Hepatic stellate cell (primary cell): ENCODE results near the gene FAM20C.
"Not testable (repeated sequence)": the region's sequence is repeated elsewhere in the genome, so short reads cannot be mapped to it uniquely, and the experiment has no call there.

Experiments
- DNase-seq: peaks from one replicate; pipeline ENCODE4 v3.0.0; 2011; ENCODE audit warnings: low spot score

FAM20C gene

DNA sequence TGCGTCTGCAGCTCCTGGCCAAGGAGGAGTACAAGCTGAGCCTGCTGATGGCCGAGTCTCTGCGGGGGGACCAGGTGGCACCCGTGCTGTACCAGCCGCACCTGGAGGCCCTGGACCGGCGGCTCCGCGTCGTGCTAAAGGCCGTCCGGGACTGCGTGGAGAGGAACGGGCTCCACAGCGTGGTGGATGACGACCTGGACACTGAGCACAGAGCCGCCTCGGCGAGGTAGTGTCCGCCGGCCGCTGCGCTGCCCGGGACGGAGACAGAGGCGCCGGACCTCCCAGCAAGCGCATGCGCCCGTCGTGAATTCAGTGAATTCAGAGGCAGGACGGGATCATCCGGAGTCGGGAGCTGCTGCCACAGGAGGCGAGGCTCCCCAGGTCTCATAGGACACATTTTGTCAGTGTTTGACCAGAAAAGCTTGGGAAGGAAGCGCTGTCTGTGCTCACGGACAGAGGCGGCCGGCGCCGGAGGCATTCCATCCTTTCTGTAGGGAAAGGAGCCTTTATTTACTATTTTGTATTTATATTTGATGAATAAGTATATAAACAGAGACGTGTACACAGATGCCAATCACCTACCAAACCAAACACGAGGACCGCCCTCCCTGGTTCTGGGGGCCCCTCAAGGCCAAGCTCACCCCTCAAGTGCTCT is 67.5 kb downstream of the FAM20C start:
- no peak for DNase-seq

DNA sequence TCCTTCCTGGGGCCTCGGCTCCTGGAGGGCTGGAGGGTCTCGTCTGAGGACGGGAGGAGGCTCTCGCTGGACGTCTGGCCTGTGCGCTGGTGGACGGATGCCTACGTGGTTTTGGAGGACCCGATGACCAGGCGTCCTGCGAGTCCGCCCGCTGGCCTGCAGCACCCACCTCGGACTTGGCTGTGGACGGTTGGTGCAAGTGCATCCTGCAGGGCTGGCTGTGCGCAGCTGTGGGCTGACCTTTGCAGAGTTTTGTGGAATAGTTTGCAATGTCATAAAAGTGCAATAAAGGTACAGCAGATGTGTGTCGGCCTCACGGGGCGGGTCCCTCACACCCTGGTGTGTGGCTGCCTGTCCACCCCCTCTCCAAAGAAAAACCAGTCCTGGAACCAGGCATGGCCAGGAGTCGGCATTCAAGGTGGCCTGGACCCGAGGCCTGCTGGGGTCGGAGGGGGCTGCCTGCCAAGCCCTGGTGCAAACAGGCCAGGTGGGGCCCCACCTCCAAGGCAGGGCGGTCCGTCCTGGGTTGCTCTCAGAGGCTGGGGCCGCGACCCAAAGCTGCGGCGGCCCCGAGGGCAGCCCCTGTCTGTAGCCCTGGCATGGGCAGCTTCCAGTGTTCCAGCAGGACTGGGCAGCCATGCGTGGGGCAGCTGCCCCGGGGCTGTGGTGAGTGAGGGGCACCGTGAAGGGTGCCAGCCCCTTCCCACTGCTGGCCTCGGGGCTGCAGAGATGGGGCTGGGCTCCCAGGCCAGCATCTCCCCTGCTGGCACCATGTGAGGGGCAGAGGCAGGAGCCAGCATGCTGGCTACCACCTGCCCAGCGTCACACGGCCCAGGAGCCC is 68.3 kb downstream of the FAM20C start:
- DNase-seq: no peak

DNA sequence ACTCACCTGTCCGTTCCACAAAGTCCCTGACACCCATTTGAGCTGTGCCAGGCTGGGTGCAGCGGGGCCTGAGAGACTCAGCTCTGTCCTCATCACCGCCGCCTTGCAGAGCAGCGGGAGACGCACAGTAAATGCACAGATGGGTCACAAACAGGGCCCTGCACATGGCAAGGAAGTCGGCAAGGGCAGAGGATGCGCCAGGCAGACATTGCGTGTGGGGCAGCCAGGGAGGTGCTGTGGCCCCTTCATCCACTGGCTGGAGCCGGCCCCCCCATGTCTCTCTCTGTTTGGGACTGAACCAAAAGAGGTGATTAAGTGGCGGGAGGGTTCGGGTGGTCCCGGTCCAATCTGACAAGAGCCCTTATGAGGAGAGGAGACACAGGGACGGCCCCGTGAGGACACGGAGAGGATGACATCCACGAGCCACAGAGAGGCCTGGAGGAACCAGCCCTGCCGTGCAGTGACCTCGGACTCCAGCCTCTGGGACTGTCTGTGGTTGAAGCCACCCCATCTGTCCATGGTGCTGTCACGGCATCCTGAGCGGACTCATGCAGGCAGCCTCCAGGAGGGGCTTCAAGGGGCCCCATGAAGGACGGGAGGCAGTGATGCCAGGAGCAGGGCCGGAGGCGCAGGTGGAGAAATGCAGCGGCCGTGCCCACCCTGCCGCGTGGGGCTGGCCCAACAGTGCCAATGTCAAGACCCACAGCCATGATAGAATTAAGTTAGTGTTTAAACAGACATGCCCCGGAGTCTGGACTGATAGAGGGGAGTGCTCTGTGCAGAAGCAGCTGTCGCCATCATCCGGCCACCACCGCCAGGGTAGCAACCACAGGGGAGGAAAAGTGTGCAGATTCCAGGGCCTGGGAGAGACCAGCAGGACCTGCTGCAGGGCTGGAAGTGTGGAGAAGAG is 69.2 kb downstream of the FAM20C start:
- no peak for DNase-seq

DNA sequence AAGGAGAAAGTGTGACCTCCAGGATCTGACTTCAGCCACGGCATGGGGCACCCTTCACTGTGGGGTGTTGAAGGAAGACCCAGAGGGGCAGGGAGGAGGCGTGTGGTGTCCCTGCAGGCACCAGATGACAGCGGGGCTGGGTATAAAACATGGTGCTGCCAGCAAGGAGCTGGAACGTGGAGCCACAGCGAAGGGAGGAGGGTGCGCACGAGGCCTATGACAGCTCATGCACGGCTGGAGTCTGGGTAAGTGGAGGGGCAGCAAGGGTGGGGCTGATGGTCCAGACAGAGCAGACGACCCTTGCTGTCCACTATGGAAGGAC is 69.8 kb downstream of the FAM20C start:
- DNase-seq: no peak

DNA sequence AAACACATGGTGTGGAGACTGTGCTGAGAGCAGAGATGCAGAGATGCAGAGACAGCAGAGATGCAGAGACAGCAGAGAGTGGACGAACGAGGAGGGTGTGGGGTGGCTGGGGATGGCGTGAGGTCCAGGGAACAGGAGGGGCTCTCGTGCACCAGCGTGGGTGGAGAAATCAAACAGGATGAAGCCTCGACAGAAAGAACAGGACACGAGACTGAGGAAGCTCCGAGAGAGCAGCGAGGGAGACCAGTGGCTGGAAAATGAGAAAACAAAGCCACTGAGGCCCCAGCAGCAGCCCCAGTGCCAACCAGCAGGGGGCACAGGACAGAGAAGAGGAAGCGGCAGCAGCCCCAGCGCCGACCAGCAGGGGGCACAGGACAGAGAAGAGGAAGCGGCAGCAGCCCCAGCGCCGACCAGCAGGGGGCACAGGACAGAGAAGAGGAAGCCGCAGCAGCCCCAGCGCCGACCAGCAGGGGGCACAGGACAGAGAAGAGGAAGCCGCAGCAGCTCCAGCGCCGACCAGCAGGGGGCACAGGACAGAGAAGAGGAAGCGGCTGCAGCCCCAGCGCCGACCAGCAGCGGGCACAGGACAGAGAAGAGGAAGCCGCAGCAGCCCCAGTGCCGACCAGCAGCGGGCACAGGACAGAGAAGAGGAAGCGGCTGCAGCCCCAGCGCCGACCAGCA is 70.4 kb downstream of the FAM20C start:
- not testable (repeated sequence) for DNase-seq

DNA sequence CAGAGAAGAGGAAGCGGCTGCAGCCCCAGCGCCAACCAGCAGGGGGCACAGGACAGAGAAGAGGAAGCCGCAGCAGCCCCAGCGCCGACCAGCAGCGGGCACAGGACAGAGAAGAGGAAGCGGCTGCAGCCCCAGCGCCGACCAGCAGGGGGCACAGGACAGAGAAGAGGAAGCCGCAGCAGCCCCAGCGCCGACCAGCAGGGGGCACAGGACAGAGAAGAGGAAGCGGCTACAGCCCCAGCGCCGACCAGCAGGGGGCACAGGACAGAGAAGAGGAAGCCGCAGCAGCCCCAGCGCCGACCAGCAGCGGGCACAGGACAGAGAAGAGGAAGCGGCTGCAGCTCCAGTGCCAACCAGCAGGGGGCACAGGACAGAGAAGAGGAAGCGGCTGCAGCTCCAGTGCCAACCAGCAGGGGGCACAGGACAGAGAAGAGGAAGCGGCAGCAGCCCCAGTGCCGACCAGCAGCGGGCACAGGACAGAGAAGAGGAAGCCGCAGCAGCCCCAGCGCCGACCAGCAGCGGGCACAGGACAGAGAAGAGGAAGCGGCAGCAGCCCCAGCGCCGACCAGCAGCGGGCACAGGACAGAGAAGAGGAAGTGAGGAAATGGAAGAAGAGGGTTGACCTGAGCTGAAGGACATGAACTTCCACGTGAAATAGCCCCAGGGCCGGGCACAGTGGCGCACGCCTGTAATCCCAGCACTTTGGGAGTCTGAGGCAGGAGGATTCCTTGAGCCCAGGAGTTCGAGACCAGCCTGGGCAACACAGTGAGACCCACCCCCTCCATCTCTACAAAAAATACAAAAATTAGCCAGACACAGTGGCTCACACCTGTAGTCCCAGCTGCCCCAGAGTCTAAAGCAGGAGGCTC is 71.3 kb downstream of the FAM20C start:
- DNase-seq: not testable (repeated sequence)

DNA sequence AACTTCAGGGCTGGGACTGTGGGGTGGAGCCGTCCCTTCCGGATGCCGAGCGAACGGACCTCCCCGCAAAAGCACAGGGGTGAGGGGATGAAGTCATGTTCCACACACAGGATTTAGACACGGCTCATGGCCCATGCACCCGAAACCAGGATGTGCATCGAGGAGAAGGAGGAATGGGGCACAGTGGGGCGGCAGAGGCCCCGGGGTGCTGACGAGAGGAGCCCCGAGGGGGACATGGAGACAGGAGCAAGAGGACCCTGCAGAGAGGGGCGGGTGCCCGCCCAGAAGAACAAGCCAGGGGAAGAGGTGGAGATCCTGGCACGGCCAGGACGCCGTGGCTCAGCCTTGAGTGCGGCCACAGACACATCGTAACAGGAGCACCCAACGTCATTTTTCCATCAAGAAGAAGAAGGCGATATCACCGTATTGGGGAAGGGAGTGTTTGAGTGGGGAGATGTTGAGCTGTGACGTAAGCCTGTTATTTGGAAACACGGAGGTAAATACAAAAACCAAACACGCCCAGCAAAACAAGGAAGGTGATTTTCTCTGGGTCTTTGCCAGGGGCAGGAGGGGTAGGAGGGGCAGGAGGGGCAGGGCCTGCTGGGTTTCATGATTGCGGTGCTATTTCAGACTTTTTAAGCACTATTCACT is 72.3 kb downstream of the FAM20C start:
- no peak for DNase-seq

DNA sequence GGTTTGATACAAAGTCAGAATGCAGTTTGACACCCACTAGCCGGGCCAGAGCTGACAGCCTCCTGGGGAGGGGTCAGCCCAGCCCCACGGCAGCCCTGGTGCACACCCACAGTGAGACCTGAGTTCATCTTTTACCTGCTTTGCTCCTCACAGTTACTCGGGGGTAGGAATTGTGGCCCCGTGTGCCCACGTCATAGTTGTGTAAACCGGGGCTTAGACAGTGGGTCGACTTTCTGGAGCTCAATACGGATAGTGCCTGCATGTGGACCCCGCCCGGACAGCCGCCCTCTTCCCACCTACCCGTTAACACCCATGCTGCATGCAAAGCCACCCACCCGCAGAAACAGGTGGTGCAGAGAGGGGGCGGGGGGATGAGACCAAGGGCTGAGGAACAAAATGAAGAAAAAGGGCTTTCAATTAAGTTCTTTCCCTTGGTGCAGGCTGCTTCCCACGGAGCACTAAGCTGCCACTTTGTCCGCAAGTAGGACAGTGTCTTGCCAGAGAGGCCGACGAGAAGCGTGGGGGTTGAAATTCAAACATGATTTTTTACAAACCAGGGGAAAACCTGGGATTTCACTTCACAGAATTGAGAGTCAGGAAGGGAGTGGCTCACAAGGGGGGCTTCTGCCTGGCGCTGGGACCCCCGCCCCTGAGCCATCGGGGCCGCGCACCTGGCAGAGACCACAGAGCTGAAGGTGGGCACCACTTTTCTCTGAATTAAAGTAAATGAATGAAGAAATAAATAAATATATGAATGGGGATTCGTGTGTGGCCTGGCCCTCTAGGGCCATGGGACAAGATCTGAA is 73.0 kb downstream of the FAM20C start:
- no peak for DNase-seq

DNA sequence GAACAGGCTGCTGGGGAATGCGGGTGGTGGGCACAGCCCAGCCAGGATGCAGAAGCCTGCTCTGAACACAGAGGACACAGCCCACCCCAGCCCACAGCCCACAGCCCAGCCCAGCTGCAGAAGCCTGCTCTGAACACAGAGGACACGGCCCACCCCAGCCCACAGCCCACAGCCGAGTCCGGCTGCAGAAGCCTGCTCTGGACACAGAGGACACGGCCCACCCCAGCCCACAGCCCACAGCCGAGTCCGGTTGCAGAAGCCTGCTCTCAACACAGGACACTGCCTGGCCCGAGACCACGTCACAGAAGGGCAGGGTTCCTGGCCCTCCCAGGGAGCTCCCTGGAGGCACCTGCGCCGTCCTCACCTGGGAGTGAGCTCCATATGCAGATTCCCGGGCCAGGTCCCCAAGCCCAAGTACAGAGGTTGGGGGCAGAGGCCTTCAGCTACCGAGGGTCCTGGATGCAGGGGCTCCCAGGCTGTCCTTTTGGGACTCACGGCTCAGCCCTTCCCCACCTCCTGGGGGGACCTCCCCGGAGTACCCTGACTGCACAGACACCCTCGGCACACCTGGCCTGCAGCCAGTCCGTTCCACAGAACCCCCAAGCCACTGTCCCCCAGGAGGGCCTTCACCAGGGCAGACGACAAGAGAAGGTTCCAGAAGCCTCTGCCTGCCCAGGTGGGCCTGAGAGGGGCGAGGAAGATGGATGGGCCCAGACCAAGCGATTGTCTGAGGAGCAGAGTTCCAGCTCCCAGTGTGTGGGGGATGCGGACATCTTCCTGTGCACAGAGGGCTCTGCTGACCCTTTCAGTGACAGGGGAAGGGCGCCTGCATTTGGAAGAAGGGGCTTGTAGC is 73.9 kb downstream of the FAM20C start:
- no peak for DNase-seq

DNA sequence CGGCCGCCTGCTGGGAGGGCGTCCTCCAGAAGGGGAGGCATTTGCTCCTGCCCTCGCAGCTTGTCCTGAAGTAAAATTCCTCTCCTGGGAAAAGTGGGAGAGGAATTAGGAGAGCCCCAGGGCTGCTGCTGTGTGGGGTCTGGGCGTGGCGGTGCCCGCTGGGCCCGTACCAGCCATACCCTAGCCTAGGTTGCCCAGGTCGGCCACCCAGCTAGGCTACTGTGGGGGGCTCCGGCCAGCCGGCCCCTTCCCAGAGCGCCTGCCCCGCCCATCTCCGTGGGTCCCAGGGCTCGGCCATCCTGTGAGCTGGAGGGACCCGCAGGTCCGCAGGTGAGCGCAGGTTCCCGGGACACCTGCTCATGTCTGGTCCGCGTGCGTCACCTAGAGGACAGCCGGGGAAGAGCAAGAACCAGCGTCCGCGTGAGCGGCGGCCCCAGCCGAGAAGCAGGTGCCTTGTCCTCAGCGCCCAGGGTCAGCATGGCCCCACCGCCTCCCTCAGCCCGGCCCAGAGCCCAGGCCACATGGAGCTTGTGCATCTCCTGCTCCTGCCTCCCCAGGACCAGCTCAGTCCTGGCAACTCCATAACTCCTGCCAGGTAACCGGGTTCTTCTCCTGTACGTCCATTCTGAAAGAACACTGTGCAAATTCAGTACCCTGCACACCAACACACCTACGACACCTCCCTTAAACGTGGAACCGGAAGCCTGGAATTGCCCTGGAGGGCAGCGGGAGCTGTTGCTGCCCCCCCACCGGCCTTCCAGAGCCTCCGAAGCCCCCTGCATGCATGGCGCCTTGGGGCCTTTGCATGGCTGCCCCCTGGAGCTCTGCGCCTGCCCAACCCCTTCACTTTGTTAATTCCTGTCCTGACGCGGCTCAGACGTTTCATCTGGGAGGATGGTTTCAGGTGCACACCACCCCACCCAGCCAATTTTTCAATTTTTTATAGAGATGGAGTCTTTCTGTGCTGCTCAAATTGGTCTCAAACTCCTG is 74.8 kb downstream of the FAM20C start:
- no peak for DNase-seq

DNA sequence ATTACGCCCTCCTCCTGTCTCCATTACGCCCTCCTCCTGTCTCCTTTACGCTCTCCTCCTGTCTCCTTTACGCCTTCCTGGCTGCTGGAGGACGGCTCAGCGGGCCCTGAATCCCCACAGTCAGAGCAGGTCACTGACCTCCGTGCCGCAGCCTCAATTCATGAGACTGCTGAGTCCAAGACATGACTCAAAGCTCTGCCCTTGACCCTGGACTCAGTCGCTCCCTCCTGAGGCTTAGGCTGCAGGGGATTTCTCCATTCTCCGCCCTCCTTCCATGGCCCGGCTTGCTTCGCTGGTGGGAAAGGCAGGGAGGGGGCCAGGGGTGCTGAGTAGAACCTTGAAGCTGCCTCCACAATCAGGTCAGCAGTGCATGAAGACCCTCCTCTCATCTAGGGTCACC is 76.6 kb downstream of the FAM20C start:
- no peak for DNase-seq

DNA sequence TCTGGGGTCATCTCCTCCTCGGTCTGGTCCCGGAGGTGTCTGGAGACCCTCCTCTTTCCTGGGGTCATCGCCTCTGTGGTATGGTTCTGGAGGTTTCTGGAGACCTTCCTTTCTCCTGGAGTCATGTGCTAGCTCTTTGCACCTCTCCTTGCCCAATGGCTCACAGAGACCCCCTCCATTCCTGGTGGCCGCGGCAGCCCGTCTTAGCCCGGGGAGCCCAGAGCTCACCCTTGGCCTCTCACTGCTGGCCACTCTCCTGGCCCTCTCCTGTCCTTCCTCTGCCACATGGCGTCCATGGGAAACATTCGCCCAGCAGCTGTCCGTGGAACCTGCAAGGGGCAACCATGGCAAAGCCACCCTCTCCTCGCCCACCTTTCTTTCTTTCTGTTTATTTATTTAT is 77.3 kb downstream of the FAM20C start:
- DNase-seq: no peak

DNA sequence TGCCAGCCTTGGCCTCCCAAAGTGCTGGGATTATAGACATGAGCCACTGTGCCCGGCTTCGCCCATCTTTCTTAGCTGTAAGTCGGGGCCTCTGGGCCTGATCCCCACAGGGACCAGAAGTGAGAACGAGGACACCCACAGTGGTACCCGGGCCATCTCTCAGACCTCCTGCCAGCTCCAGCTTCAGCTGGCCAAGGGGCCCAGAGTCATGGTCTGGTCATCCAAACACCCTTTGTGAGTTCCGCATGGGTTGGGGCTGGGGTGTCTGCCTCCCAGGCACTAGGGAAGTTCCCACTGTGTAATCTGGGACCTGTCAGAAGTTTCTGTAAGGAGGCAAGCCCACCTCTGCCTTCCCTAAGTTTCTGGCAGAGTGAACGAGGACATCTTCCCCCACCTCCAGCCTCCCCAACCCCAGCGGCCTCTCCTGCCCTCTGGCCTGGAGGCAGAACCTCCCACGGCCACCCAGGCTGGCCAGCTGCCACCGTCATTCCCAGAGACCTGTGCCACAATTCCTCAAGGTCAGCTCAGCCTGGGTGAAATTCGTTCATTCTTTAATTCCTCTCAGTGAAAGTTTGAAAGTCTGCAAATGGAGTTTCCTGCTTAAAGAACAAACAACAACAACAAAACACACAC is 78.1 kb downstream of the FAM20C start:
- DNase-seq: no peak

DNA sequence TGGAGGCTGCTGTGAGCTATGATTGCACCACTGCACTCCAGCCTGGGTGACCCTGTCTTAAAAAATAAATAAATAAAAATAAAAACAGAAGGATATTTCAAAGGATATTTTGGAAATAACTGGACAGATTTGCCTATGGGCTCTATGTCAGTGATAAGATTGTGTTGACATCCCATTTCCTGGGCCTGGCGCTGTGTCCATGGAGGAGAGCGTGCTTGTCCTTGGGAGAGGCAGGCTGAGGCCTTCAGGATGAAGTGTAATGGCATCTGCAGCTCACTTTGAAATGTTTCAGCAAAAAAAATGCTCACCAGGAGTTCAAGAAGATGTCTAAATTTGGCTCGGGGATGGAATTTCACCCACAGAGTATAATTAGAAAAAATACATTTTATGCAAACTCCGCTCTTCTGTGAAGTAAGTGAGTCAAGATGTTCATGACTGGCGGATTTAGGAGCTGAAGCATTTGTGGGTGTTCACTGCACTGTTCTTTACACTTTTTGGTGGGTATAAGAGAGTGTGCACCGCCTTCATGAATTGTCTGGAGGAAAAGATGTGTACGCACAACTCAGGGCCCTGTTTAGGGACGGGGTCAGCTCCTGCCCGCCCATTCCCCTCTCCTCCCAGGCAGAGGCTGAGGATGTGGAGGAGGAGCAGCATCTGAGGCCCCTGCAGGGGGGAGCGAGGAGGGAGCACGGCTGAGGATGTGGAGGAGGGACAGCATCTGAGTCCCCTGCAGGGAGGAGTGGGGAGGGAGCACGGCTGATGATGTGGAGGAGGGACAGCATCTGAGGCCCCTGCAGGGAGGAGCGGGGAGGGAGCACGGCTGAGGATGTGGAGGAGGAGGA is 79.1 kb downstream of the FAM20C start:
- no peak for DNase-seq

DNA sequence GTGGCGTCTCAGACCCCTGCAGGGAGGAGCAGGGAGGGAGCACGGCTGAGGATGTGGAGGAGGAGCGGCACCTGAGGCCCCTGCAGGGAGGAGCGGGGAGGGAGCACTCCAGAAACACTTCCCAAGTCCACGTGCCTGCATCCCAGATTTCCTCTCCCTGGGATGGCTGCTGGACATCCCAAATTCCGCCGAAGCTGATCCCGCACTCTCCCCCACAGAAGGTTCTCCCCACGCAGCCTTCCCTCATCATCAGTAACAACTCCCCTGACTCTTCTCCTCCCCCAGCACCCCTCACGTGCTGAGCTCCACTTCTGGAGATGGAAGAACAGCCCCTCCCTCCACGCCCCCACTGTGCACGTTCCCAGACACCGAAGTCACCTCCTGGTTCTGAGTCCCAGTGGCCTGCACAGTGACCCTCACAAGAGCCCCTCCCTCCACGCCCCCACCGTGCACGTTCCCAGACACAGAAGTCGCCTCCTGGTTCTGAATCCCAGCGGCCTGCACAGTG is 79.8 kb downstream of the FAM20C start:
- DNase-seq: no peak

DNA sequence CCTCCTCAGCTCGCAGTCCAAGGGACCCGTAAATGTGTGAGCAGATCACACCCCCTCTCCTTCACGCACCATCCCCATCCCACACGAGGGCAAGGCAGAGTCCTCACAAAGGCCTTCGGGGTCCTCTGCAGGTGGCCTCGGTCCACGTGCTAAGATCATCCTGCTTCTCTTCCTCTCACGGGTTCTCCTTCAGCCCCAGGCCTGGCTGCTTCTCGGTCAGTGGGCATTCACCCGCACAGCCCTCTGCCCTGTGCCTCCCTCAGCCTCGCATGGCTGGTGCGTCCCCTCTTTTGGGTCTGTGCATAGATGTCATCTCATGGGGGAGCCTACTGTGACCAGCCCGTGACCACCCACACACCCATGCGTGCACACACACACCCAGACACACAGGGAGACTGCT is 80.3 kb downstream of the FAM20C start:
- no peak for DNase-seq
